A172 (cell line): ENCODE data around the gene FBLN7. TPM values are rescaled to one million over a fixed set of nuclear protein-coding genes. Genes with fewer than 3 reads are reported as not detected.
A peak's percentile ranks its signal among the peaks of the same experiment; 100 is the strongest.

Source experiments
- DNase-seq: peaks from one replicate; pipeline ENCODE4 v3.0.0-alpha.2; 2015; ENCODE audit warnings: low spot score
- total RNA-seq: library from RNA; depleted of rRNA; stranded (reverse); fragments of >200 nt; shearing (Covaris generic); gene quantifications from 2 replicates; pipeline ENCODE4 v1.2.3, GENCODE V29; 2014

The FBLN7 gene
- total RNA-seq, 1 experiment from 2014 or later: 1.5 TPM

DNA sequence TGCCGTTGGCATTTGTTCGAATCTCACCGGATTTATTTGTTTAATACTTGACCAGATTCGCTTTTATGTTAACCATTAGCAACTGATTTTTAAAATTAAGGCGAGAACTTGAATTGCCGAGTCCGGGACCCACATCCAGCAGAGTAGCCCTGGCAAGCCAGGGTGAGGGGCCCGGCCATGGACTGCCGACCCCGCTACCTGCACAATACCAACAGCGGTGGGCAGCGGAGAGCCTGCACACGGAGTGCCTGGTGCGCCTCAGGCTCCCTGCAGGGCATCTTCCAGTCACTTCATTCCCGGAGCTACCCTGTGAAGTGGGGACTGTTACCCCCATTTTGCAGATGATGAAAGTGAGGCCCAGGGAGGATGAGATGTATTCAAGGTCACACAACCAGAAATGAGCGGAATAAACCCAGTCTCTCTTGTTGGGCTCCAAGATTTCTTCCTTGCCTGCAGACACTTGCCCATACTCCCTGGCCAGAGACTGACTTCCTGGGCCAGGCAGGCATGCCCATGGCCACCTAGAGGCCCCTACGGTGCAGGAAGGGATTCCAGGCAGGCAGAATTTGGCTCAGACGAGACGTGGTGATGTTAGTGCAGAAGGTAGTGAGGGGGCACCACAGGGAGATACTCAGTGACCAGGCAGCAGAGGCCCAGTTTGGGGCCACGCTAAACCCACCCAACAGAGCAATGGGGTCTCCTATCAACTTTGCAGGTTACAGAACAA lies 2.9 kb downstream of the FBLN7 start:
- no peak for DNase-seq

DNA sequence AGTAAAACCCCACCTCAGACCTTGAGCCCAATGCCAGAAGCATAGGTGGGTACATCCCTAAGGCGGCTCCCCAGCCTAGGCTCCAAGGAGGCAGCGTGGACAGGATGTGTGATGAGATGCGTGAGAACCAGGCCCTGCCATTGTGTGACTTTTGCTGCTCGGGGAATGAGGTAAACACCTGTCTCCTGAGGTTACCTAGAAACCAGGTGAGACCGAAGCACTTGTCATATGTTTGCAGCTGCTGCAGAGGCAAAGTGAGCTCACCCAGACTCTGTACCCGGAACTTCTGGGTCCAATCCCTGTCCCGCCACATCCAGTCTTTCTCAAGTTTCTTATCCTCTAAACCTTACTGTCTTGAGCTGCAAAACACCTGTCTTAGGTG lies 3.4 kb downstream of the FBLN7 start:
- no peak for DNase-seq

DNA sequence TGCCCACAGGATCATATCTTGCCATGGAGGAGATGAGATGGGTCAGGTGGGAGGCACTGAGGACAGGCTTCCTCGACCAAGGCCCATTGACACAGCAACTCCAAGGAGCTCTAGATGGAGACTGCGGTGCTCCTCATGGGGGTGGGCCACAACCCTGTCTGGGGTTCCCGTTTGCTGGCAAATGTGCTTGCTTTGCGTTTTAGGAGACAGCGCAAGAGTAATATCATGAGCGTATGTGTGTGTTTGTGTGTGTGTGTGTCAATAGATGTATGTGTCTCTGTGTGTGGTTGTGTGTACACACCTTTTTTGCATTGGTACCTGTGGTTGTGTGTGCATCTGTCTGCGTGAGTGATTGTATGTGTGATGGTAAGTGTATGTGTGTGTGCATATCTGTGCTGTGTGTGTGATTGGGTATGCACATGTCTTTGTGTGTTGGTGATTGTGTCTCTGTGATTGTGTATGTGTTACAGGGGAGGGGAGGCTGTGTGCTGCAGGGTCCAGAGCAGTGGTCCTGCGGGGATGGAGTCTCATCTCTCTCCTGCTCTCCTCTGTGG lies 4.4 kb downstream of the FBLN7 start:
- no peak for DNase-seq

DNA sequence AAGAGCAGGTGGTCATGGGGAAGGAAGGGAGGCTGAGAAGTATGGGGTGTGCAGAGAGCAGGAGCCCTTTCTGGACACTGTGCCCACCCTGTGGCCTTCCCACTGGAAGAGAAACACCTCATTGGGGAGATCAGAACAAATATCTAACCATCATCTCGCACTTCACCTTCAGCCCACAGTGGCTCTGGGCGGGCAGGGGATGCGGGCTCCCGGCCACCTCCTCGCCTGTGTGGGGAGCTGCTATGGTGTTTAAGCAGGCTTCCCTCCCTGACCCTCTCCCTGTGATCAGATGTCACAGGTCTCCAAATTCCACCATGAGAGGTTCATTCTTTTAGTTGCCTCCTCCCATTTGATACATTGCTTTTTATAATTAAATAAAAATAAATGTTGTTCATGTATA lies 5.0 kb downstream of the FBLN7 start:
- no peak for DNase-seq

DNA sequence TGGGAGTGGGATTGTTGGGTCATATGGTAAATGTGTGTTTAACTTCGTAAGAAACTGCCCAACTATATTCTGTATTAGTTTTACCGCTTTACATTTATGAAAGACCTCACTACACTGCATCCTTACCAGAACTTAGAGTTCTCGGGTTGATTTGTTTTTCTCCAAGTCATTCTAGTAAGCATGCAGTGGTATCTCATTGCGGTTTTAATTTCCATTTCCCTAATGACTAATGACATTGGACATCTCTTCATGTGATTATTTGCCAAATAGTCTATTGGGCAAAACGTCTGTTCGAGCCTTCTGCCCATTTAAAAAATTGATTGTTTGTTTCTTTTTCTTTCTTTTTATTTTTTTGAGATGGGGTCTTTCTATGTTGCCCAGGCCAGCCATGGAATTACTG lies 6.8 kb downstream of the FBLN7 start:
- DNase-seq: no peak

DNA sequence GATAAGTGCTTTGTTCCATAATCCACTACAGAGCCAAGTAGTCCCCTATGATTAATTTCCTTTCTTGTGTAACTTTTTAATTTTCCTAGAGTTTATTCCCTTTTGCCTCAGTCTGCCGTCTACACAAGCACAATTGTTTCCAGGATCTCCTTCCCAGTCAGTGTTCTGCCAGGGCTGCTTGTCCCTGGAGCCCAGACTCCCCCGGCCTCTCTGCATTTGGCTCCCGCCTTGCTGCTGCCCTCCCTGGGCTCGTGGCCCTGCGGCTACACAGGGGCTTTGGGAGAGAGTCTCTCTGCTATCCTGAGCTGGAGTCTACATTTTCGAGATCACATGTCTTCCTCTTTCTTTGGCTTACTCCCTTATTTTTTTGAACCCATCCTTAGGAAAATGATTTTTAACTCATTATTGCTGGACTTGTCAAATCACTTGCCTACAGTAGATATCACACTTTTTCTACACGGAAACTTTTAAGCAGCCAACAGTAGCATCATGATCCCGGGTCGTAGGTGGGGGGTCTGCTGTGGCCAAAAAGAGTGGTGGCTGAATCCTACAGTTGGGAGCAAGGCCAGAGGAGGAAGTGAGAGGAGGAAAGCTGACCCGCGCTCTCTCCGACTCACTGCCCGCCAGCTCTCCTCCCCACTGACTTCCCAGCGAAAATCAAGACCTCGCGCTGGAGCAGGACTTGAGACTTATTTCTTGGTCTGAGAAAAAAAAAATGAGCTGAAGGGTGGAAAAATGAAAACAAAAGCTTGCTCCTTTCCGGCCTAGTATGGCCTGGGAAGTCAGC lies 9.4 kb downstream of the FBLN7 start:
- DNase-seq: no peak

DNA sequence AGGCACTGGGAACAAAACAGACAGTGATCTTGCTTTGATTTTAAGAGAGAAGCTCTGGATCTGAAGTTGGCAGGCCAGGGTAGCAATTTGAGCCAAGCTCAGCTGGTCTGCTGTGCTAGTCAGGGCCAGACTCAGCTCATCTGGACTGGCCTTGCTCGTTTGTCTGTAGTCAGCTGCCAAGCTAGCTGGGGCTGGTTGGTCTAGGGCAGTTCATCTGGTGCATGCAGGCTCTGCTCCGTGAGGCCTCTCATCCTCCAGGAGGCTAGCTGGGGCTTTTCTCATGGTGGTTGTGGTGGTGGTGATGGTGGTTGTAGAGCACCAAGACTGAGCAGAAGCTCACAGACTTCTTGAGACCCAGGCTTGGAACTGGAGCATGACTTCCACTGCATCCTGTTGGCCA lies 10.3 kb downstream of the FBLN7 start:
- DNase-seq: no peak

DNA sequence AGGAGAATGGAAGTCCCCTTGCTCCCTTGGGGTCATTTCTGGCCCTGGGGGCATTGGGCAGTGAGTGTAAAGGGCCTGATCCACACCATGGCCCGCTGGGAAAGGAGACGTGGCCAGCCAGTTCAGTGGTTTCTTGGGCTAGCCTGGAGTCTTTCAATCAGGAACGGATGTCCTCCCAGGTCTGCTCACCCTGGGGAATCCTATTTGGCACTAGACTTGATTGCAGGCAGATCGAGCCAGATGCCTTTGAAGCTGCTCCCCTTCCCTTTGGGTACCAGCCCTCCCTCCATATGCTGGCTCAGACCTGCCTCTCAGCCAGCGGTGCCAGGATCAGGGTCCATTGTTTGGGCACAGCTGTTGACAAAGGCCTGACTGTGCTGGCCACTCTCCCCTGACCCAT lies 11.0 kb downstream of the FBLN7 start:
- DNase-seq: no peak

DNA sequence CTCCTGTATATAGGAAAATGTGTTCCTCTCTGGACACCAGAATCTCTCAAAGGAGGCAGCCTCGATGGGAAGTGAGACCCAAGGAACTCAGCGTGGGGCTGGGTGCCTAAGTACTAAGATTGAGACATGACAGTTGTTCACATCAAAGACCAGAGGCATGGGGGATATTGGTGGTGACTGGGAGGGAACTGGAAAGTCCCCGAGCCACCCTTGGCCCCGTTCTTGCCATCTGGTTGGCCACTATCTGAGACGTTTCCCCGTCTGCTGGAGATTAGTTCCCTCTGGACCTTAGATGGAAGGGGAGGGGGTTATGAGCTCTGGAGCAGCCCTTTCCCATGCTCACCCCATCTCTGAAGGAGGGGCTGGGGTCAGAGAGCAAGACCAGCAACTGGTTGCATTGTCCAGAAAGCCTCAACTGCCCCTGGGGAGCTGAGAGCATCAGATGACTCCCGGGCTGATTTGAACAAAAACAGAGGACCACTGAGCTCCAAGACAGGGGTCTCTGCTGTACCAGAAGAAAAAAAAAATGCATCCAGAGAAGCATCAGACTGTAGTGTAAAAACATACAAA lies 11.8 kb downstream of the FBLN7 start:
- DNase-seq: no peak

DNA sequence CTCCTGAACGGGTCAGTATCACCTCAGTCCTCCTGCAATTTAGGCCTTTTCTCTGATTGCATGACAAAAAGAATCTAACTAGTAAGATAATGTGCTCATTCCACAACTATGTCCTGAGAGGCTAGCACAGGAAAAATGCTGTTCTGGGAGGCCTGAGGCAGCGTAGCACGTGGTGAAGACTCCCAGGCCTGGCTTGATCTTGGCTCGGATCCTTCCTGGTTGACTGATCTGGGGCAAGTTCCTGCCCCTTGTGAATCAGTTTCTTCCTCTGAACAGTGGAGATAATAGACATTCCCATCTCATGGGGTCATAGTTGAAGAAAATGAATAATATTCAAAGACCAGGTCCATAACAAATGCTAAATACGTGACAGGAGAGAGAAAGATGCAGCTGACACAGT lies 12.3 kb downstream of the FBLN7 start:
- DNase-seq: no peak

DNA sequence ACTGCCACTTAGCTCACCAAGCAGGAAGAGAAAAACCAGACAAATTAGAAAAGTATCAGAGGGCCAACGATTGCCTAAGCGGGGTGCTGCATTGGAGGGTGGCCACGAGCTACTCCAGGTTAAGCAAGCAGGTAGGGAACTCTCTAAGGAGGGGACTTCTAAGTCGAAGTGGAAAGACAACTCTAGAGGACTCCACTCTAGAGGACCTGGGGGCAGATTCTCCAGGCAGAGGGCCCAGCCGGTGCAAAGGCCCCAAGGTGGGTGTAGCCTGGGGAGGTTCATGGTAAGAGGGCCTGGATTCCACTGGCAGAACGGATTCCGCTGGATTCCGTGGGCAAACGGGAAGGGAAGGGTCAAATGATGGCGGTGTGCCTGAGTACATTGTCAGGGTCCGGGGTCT lies 12.7 kb downstream of the FBLN7 start:
- no peak for DNase-seq

DNA sequence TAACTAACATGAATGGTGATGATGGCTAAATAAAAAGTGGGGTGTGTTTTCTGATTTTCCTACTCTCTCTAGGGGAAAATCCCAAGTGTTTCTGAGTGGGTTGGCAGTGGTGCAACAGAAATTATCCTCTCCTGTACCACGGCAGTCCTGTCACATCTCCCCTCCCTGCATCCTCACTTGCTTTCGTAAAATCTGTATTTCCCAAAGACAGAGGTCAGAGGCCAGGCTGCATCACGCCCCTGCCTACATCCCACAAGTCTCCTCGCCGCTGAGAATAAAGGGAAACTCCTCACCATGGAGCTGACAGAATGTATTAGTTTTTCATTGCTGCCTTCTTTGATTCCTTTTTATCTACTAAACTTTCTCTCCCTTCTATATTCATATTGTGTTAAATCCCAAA lies 13.1 kb downstream of the FBLN7 start:
- no peak for DNase-seq

DNA sequence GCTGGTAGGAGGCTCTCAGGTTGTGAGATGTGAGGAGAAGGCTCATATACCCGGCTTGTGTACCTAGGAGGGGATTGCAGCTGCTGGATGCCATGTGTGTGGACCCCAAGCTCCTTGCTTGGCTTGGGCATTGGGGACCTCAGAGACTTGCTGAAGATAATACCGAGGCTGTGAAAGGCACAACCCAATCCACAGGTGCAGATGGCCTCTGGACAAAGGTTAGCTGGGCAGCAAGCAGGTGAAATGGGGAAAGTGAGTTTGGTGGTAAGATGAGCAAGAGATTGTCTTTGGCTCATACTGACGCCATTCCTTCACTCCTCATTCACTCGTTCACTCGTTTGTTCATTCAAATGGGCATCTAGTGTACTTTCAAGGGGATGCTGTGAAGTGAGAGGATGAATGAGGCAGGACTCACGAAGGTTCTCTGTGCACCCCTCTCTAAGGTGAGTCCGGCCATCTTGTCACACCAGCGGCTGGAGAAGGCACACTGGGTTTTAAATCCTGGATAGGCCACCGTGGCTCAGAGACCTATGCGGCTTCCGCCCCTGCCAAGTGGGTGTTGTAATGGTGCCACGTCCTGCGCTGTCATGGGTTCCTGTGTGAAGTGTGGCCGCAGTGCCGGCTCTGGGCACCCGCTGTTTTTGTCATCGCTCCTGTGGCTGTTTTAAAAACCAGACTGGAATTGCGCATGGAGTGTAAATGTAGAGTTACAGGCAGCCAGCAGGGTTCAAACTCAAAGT lies 13.7 kb downstream of the FBLN7 start:
- no peak for DNase-seq

DNA sequence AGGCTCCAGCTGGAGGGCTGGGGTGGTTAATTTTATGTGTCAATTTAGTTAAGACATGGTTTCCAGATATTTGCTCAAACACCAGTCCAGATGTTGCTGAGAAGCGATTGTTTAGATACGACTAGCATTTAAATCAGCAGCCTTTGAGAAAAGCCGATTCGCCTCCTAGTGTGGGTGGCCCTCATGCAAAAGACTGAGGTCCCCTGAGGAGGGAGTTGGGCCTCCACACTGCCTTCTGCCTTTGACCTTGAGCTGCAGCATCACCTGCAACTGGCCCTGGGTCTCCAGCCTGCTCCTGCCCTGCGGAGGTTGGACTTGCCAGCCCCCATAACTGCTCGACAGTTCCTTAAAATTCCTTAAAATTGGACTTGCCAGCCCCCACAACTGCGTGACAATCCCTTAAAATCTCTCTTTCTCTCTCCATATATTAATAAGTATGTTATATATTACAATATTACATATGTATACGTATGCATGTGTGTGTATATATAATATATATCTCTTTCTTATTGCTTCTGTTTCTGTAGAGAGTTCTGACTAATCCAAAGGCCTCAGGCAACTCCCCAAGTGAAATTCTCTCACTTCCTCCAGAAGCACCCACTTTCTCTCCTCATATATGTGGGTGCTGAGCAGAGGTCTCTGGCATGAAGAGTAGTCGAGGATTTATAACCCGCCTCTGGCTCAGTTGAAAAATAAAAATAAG lies 14.4 kb downstream of the FBLN7 start:
- DNase-seq: no peak

DNA sequence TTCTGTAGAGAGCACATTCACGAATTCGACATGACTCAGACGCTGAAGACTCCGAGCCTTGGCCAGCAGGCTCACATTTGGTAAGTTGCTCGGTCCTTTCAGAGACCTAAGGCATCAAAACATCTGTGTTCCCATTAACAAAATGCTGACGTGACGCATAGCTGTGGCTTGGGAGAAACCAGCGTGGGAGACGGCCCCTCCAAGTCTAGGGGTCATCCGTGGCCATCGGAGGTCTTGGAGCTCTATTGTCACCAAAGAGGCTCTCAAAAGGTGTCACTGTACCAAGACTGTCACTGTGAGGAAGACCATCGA lies 14.9 kb downstream of the FBLN7 start:
- no peak for DNase-seq

DNA sequence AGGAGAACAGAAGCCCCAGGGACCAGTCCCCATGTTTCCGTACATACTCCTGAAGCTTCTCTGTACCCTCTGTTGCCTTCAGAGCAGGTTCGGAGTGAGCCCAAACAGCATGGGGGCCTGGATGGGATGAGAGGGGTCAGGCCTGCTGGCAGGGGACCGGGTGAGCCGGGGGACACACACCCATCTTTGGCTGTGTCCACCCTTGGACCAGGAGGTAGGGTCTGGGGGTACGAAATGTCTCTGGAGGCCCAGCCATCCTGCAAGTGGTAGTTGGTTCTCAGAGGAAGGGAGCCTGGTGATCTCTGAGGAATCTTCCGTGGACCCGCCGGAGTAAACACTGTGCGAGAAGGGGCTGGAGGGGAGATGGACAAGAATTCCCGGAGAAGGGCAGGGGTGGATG lies 15.3 kb downstream of the FBLN7 start:
- no peak for DNase-seq

DNA sequence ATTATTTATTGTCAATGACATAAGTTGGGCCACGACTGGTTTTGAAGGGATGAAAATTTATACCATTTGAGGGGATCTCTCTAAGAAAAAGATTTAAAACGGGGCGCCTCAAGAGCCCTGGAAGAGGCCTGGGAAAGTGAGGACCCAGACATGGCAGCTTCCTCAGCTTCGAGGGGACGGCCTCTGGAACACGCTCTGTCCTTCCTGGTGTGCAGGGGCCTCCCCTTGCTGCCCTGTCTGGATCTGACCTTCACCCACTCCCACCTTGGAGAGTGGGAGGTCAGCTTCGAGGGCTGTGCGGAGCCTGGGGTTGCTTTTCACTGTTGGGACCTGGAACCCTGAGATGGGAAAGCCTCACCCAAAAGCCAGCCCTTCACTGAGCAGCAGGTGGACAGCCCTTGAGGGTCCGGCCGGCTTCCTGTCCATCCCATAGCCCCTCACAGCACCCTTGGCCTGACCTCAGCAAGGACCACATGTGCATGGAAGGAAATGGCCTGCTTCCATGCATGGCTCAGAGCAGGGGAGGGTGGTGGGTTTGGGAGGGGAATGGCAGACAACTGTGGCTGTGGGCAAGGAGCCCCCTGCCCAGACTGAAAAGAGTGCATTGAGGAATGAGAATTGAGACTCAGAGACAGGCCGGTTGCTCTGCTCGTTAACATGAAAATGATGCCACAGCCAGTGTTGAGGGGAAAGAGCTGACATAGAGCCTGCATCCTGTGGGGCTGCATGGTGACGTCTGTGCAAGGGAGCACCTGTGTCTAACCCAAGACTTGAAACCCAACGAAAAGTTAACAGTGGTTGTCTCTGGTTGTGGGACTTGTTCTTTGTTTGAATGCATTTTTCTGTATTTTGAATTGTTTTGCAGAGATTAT lies 16.3 kb downstream of the FBLN7 start:
- DNase-seq: no peak

DNA sequence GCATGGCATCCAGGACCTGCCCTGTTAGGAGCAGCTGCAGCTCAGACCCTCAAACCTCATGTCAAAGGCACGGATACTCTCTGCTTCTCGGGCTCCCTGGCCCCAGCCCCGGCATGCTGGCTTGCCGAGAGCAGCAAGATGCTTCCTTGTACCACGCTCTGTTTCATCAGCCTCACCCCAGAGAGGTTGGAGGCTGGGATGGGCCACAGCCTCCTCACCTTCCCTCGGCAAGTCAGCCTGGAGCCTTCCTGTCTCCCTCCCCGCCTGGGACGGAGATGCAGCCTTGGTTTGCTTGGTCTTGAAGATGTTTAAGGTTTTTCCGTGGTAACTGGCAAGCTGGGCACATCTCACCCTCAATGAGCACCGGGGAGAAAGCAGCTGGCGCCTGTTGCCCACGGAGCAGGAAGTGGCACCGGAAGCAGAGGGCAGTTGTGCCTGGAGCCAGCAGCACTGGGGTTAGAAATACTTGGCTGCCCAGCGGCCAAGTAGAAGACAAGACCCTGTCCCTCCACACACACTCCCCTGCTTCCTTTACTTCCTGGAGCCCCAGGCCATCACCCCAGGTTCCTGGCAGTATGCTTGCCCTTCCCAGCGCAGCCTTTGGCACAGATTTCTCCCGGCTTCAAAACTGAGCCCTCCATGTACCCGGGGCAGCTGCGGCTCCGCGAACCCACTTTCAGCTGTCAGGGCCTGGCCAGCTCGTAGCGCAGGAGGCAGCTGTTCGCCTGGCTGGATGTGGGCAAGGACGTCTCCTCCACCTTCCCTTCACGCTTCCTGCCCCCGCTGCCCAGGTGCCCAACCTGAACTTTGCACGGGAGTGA lies 17.4 kb downstream of the FBLN7 start:
- DNase-seq: no peak

DNA sequence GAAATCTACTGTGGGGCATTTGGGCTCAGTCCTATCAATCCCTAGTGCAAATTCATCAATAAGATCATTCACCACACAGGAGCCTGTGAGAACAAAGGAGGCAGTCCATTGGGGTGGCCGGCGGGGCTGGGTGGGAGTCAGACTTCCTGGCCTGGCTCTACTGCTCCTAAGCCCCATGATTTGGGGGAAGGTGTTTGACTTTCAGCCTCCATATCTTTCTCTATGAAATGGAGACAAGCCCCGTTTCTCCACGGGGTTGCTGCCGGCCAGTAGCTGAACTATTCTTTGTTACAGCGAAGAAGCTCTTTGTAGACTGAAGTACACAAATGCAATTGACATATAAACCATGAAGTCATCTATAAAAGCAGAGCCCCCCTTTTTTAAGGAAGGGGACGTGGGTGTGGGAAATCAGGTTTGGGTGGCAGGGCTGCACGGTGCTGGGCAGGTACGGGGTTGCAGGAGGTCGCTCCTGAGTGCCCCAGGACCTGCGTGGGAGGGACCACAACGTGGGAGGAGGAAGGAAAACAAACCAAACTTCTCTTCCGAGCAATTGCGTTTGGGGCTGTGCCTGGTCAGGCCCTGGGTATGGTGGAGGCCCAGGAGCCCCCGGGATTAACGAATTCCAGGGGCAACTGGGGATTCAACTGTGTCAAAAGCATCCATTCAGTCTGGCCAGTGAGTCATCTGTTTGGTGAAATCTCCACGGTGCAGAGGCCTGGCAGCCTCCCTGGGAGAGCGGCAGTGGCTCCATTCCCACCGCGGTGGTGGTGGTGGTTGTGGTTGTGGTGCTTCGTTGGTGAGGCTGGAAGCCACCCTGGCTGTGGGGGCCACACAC lies 18.2 kb downstream of the FBLN7 start:
- peak; percentile 19 for DNase-seq
